ENCODE data around the gene LRP1B.
"Not testable (repeated sequence)": the region's sequence is repeated elsewhere in the genome, so short reads cannot be mapped to it uniquely, and the experiment has no call there.

The LRP1B gene

GRCh38 chr2:141207036-141207385, 923.8 kb downstream of the LRP1B start:
- DNase-seq, result no peak

- DNase-seq, result no peak
These were observed 929.7 kb downstream of the LRP1B start for GRCh38 chr2:141201016-141201565.

GRCh38 chr2:141200191-141200590, 930.6 kb downstream of the LRP1B start:
- DNase-seq, result no peak

- DNase-seq, result no peak
These were observed 931.1 kb downstream of the LRP1B start for GRCh38 chr2:141199711-141200110.

- DNase-seq, result no peak
These were observed 935.7 kb downstream of the LRP1B start for GRCh38 chr2:141195087-141195486.

GRCh38 chr2:141187075-141187439, 943.8 kb downstream of the LRP1B start:
- DNase-seq, result no peak

- DNase-seq, result no peak
These were observed 944.3 kb downstream of the LRP1B start for GRCh38 chr2:141186413-141187074.

GRCh38 chr2:141182246-141182645, 948.6 kb downstream of the LRP1B start:
- no peak for DNase-seq

GRCh38 chr2:141169117-141169516, 961.7 kb downstream of the LRP1B start:
- not testable (repeated sequence) for DNase-seq

- no peak for DNase-seq
These were observed 968.5 kb downstream of the LRP1B start for GRCh38 chr2:141162314-141162713.

- no peak for DNase-seq
These were observed 979.1 kb downstream of the LRP1B start for GRCh38 chr2:141151611-141152286.

GRCh38 chr2:141142025-141142424, 988.8 kb downstream of the LRP1B start:
- no peak for DNase-seq

GRCh38 chr2:141137122-141137693, 993.6 kb downstream of the LRP1B start:
- no peak for DNase-seq

GRCh38 chr2:141133883-141134282, 996.9 kb downstream of the LRP1B start:
- no peak for DNase-seq

- DNase-seq, result no peak
These were observed 1005.4 kb downstream of the LRP1B start for GRCh38 chr2:141125432-141125831.

GRCh38 chr2:141118836-141119235, 1012.0 kb downstream of the LRP1B start:
- DNase-seq, result no peak

GRCh38 chr2:141113301-141113700, 1017.5 kb downstream of the LRP1B start:
- no peak for DNase-seq

- no peak for DNase-seq
These were observed 1021.2 kb downstream of the LRP1B start for GRCh38 chr2:141109633-141110032.

- DNase-seq, result no peak
These were observed 1025.1 kb downstream of the LRP1B start for GRCh38 chr2:141105763-141106162.

- no peak for DNase-seq
These were observed 1027.6 kb downstream of the LRP1B start for GRCh38 chr2:141103216-141103615.

GRCh38 chr2:141079231-141079630, 1051.6 kb downstream of the LRP1B start:
- DNase-seq, result no peak

GRCh38 chr2:141075753-141076152, 1055.1 kb downstream of the LRP1B start:
- no peak for DNase-seq

GRCh38 chr2:141068053-141068682, 1062.6 kb downstream of the LRP1B start:
- no peak for DNase-seq

GRCh38 chr2:141065042-141065441, 1065.8 kb downstream of the LRP1B start:
- DNase-seq, result no peak

Data from stimulated activated CD4-positive, alpha-beta T cell treated with anti-CD3 and anti-CD28 coated beads, Interleukin-15, amount 100 ng/mL, for 24 hours (primary cell).